H4 (cell line): ENCODE results near the gene LDLRAD2. TPM values are rescaled to one million over a fixed set of nuclear protein-coding genes. Genes with fewer than 3 reads are reported as not detected.
"Not testable (repeated sequence)": the region's sequence is repeated elsewhere in the genome, so short reads cannot be mapped to it uniquely, and the experiment has no call there.

ENCODE experiments used
- DNase-seq: peaks from one replicate; pipeline ENCODE4 v3.0.0-alpha.2; 2015; ENCODE audit warnings: low spot score
- total RNA-seq: library from RNA; depleted of rRNA; stranded (reverse); fragments of >200 nt; shearing (Covaris generic); gene quantifications from 2 replicates; pipeline ENCODE4 v1.2.3, GENCODE V29; 2014; rRNA removed

Gene LDLRAD2
- total RNA-seq = not detected in 2 replicates

GRCh38 chr1:21811875-21812305 is at the start of gene LDLRAD2:
TSS of gene LDLRAD2 (plus strand) at chr1:21812265. CDS start at chr1:21812452, 187 bp downstream.
- no peak for DNase-seq

GRCh38 chr1:21763236-21763635 is 48.8 kb upstream of the LDLRAD2 start:
- DNase-seq = no peak

GRCh38 chr1:21763694-21764419 is 48.2 kb upstream of the LDLRAD2 start:
- DNase-seq = no peak

- peak; percentile 76 for DNase-seq
Observed at GRCh38 chr1:21764615-21765423, 47.2 kb upstream of the LDLRAD2 start.

- no peak for DNase-seq
Observed at GRCh38 chr1:21766210-21766609, 45.9 kb upstream of the LDLRAD2 start.

- not testable (repeated sequence) for DNase-seq
Observed at GRCh38 chr1:21767106-21767505, 45.0 kb upstream of the LDLRAD2 start.

- no peak for DNase-seq
Observed at GRCh38 chr1:21770201-21770600, 41.9 kb upstream of the LDLRAD2 start.

- not testable (repeated sequence) for DNase-seq
Observed at GRCh38 chr1:21770602-21771001, 41.5 kb upstream of the LDLRAD2 start.

GRCh38 chr1:21771672-21772071 is 40.4 kb upstream of the LDLRAD2 start:
- DNase-seq = not testable (repeated sequence)

GRCh38 chr1:21773585-21773984 is 38.5 kb upstream of the LDLRAD2 start:
- no peak for DNase-seq

GRCh38 chr1:21774835-21775549 is 37.1 kb upstream of the LDLRAD2 start:
- no peak for DNase-seq

GRCh38 chr1:21775550-21775914 is 36.5 kb upstream of the LDLRAD2 start:
- no peak for DNase-seq

- peak; percentile 51 for DNase-seq
Observed at GRCh38 chr1:21775985-21776562, 36.0 kb upstream of the LDLRAD2 start.

GRCh38 chr1:21776925-21777324 is 35.1 kb upstream of the LDLRAD2 start:
- not testable (repeated sequence) for DNase-seq

- DNase-seq = no peak
Observed at GRCh38 chr1:21778405-21778727, 33.7 kb upstream of the LDLRAD2 start.

- DNase-seq = no peak
Observed at GRCh38 chr1:21779613-21780521, 32.2 kb upstream of the LDLRAD2 start.

- DNase-seq = no peak
Observed at GRCh38 chr1:21781815-21782348, 30.2 kb upstream of the LDLRAD2 start.

- peak; percentile 41 for DNase-seq
Observed at GRCh38 chr1:21782349-21782867, 29.7 kb upstream of the LDLRAD2 start.

- DNase-seq = peak; percentile 95
Observed at GRCh38 chr1:21782868-21783678, 29.0 kb upstream of the LDLRAD2 start, which contains the start of gene USP48. TSS of gene USP48 (minus strand) at chr1:21783149. CDS start at chr1:21782957, 192 bp downstream.
